Uterus (tissue), 4 donors: ENCODE results near the gene HERC3. TPM values are rescaled to one million over a fixed set of nuclear protein-coding genes. Genes with fewer than 3 reads are reported as not detected.

Experiments
- DNase-seq, 2 donors: peaks; one replicate each; pipeline ENCODE4 v3.0.0-alpha.2; 2019 to 2020
- H3K27ac ChIP-seq, 2 donors: fragments of 200-600 bp; sonication (generic); 1 replicate in 1 of 2; 2 replicates in 1 of 2; pipeline ENCODE4 v1.5.1; 2016 to 2018
- H3K27me3 ChIP-seq, 2 donors: fragments of 200-600 bp; sonication (generic); one replicate each; pipeline ENCODE4 v1.5.1; 2018 to 2019; ENCODE audit warnings: control low read depth in 1 of 2
- H3K36me3 ChIP-seq, 2 donors: fragments of 200-600 bp; sonication (generic); one replicate each; pipeline ENCODE4 v1.5.1; 2019; ENCODE audit warnings: control low read depth in 1 of 2
- H3K4me1 ChIP-seq, 2 donors: fragments of 200-600 bp; sonication (generic); one replicate each; pipeline ENCODE4 v1.5.1; 2018 to 2019; ENCODE audit warnings: control low read depth in 1 of 2
- H3K4me3 ChIP-seq, 2 donors: fragments of 200-600 bp; sonication (generic); 1 replicate in 1 of 2; 2 replicates in 1 of 2; pipeline ENCODE4 v1.5.1; 2018 to 2019; ENCODE audit warnings: mild to moderate bottlenecking in 1 of 2
- H3K9me3 ChIP-seq, 2 donors: fragments of 200-600 bp; sonication (generic); one replicate each; pipeline ENCODE4 v1.5.1; 2019; ENCODE audit warnings: control low read depth in 1 of 2
- POLR2A ChIP-seq, 2 donors: fragments of 450-650 bp; IDR thresholded peaks; one replicate each; pipeline ENCODE4 v1.6.1; 2016; ENCODE audit warnings: antibody characterized with exemption in 2 of 2, mild to moderate bottlenecking in 1 of 2, moderate library complexity in 1 of 2
- intact Hi-C: fragments of 100-400 bp; cut with DNase I; formaldehyde crosslinking; loops from one replicate; pipeline ENCODE4 v1.15.1; 2023; ENCODE audit warnings: low total_unique reads
- total RNA-seq, 4 donors: library from RNA; depleted of rRNA in 3 of 4; stranded (reverse); fragments of >200 nt in 3 of 4; gene quantifications; one replicate each; pipeline versions ENCODE4 v1.1.0 to v1.2.4, GENCODE V29; 2014 to 2023
- TF ChIP-seq, protein P1 (sequence below), 4 experiments: fragments of 200-600 bp in 2 of 4; fragments of 450-650 bp in 2 of 4; sonication (generic) in 2 of 4; IDR thresholded peaks; one replicate each; pipeline ENCODE4 v1.5.1; 2016 to 2019; ENCODE audit warnings: antibody characterized with exemption in 4 of 4, mild to moderate bottlenecking in 2 of 4, moderate library complexity in 1 of 4
- donor health status: DM: yes; HTN: yes; CAD: no.

The HERC3 gene
- total RNA-seq, 4 donors from 2014 or later, result 20.6 to 54.8 (median 37.0) TPM

- peak overlapping the region in 1 of 2 donors; percentile 58 for H3K27ac ChIP-seq
- intact Hi-C loops, result no loop called here
- H3K4me1 ChIP-seq, result peaks cover 0 to 20% of the 10 kb centered on the region in 2 donors
- H3K36me3 ChIP-seq, result no peaks in the 10 kb centered on the region
- TF ChIP-seq, protein P1, sequence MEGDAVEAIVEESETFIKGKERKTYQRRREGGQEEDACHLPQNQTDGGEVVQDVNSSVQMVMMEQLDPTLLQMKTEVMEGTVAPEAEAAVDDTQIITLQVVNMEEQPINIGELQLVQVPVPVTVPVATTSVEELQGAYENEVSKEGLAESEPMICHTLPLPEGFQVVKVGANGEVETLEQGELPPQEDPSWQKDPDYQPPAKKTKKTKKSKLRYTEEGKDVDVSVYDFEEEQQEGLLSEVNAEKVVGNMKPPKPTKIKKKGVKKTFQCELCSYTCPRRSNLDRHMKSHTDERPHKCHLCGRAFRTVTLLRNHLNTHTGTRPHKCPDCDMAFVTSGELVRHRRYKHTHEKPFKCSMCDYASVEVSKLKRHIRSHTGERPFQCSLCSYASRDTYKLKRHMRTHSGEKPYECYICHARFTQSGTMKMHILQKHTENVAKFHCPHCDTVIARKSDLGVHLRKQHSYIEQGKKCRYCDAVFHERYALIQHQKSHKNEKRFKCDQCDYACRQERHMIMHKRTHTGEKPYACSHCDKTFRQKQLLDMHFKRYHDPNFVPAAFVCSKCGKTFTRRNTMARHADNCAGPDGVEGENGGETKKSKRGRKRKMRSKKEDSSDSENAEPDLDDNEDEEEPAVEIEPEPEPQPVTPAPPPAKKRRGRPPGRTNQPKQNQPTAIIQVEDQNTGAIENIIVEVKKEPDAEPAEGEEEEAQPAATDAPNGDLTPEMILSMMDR (IDR thresholded peaks at IDR 0.05), result no peak
- TF ChIP-seq POLR2A (IDR thresholded peaks at IDR 0.05), result no peak
- no peaks in the 10 kb centered on the region for H3K9me3 ChIP-seq
- no peak for DNase-seq
- no peaks in the 10 kb centered on the region for H3K27me3 ChIP-seq
- H3K4me3 ChIP-seq, result no peak overlapping the region
Observed at GRCh38 chr4:88735564-88735963, 143.3 kb downstream of the HERC3 start.

- peaks cover 0 to 20% of the 10 kb centered on the region in 2 donors for H3K4me1 ChIP-seq
- no peaks in the 10 kb centered on the region for H3K9me3 ChIP-seq
- H3K36me3 ChIP-seq, result no peaks in the 10 kb centered on the region
- no peaks in the 10 kb centered on the region for H3K27me3 ChIP-seq
- no peak for DNase-seq
- H3K4me3 ChIP-seq, result no peak overlapping the region
- intact Hi-C loops, result no loop called here
- peak overlapping the region; percentile 46 to 58 for H3K27ac ChIP-seq
- TF ChIP-seq, protein P1 (IDR thresholded peaks at IDR 0.05), result no peak
- no peak for TF ChIP-seq POLR2A (IDR thresholded peaks at IDR 0.05)
Observed at GRCh38 chr4:88736264-88736663, 144.0 kb downstream of the HERC3 start.

DNA sequence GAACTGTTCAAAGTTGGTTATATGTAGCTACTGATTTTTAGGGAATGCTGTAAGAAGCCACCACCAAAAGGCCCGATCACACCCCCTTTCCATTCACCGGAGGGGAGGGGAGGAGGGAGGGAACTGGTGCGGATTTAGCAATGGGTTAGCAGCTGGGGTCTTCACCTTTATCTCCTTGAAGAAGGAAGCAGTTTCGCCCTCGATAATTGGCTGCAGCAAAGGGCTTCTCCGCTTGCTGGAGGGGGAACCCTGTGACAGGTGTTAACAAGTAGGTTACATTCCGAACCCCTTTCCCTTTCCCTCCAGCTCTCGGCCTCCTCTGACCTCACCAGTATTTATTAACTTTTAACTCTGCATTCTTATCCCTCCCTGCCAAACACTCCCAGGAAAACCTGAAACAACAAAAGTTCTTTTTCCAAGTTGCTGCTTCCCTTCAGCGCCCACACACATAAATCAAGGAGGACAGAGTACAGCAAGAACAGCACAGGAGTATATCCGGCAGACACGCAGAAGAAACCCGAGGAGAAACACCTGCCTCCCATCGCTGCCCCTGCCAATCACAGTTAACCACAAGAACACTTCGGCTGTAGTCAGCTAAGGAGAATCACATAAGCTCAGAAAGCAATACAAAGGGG is 145.1 kb downstream of the HERC3 start:
- peak; percentile 71 to 78 for DNase-seq

GRCh38 chr4:88738180-88738579 is 145.9 kb downstream of the HERC3 start:
- no peak for DNase-seq
- Histone ChIP-seq H3K36me3 (no peaks in the 10 kb centered on the region), H3K27me3 (no peaks in the 10 kb centered on the region), H3K27ac (peak overlapping the region; percentile 30 to 58), H3K4me1 (peaks cover 0 to 20% of the 10 kb centered on the region in 2 donors), H3K9me3 (no peaks in the 10 kb centered on the region), H3K4me3 (no peak overlapping the region)
- TF ChIP-seq, protein P1 (IDR thresholded peaks at IDR 0.05), result no peak
- no peak for TF ChIP-seq POLR2A (IDR thresholded peaks at IDR 0.05)
- intact Hi-C loops, result no loop called here

More for the DNA sequence above, 145.1 kb downstream of the HERC3 start:
- peaks cover 0 to 20% of the 10 kb centered on the region in 2 donors for H3K4me1 ChIP-seq
- no peaks in the 10 kb centered on the region for H3K27me3 ChIP-seq
- H3K36me3 ChIP-seq, result no peaks in the 10 kb centered on the region
- intact Hi-C loops, result no loop called here
- no peaks in the 10 kb centered on the region for H3K9me3 ChIP-seq
- no peak for TF ChIP-seq POLR2A (IDR thresholded peaks at IDR 0.05)
- TF ChIP-seq, protein P1 (IDR thresholded peaks at IDR 0.05), result no peak
- peak overlapping the region in 1 of 2 donors; percentile 17 for H3K4me3 ChIP-seq
- peak overlapping the region; percentile 30 to 58 for H3K27ac ChIP-seq

DNA sequence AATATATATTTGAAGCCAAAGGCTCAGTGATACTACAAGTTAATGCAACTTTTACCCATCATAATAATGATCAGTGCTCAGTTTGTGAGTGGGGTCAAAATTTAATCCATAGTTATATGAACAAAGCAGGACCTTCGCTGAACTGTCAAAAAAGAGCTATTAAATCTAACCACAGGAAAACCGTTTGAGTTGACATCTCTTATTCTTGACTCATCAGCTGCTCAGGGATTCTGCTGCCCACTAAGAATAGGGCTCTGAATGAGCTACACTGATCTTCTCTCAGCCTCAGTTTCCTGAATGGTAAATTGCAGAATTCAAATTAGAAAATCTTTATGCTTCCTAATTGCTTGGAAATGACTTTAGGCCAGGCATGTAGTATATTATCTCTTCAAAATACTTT is 150.3 kb downstream of the HERC3 start:
- Histone ChIP-seq H3K36me3 (peaks cover 0 to 1% of the 10 kb centered on the region in 2 donors), H3K4me1 (peaks cover 0 to 3% of the 10 kb centered on the region in 2 donors), H3K4me3 (no peak overlapping the region), H3K9me3 (no peaks in the 10 kb centered on the region), H3K27ac (no peak overlapping the region), H3K27me3 (no peaks in the 10 kb centered on the region)
- TF ChIP-seq, protein P1 (IDR thresholded peaks at IDR 0.05), result no peak
- no peak for TF ChIP-seq POLR2A (IDR thresholded peaks at IDR 0.05)
- no peak for DNase-seq
- intact Hi-C loops, result no loop called here
